ENCODE results near the gene SYNE2. TPM values are rescaled to one million over a fixed set of nuclear protein-coding genes. Genes with fewer than 3 reads are reported as not detected.

SYNE2 gene
- total RNA-seq, 1 experiment from 2014 or later, result 67.4 TPM

GRCh38 chr14:64159588-64159987 is 306.8 kb downstream of the SYNE2 start:
- DNase-seq (ENCODE audit: unreplicated experiment), result no peak
- H3K36me3 Mint-ChIP-seq (ENCODE audit: insufficient read depth, unreplicated experiment), result peaks cover 89% of the 10 kb centered on the region
- no peaks in the 10 kb centered on the region for H3K27me3 Mint-ChIP-seq (ENCODE audit: insufficient read depth, unreplicated experiment)
- intact Hi-C loops (cut with micrococcal nuclease), result no loop called here
- H3K27ac Mint-ChIP-seq (ENCODE audit: low read depth, unreplicated experiment), result no peak overlapping the region
- CTCF ChIA-PET, result interaction anchor here (0.6 kb wide), 1 partner anchor 183 kb away, joined by 4 read pairs; no protein-coding TSS in a partner anchor
- no TSS peak for BruUV-seq (replicated peaks)
- POLR2A ChIA-PET, result interaction anchor here (0.7 kb wide), 1 partner anchor 351 kb away, joined by 3 read pairs; no protein-coding TSS in a partner anchor
- H3K9me3 Mint-ChIP-seq (ENCODE audit: unreplicated experiment), result no peaks in the 10 kb centered on the region
- H3K4me1 Mint-ChIP-seq (ENCODE audit: insufficient read depth, unreplicated experiment), result peaks cover 5% of the 10 kb centered on the region
- H3K4me3 Mint-ChIP-seq (ENCODE audit: unreplicated experiment), result no peak overlapping the region
- TF ChIP-seq CTCF (IDR thresholded peaks at IDR 0.05; ENCODE audit: unreplicated experiment), result no peak

- TF ChIP-seq CTCF (IDR thresholded peaks at IDR 0.05; ENCODE audit: unreplicated experiment), result no peak
- ChIA-PET POLR2A (no interaction called here), CTCF (no interaction called here)
- H3K4me3 Mint-ChIP-seq (ENCODE audit: unreplicated experiment), result no peak overlapping the region
- no peak overlapping the region for H3K27ac Mint-ChIP-seq (ENCODE audit: low read depth, unreplicated experiment)
- no peaks in the 10 kb centered on the region for H3K9me3 Mint-ChIP-seq (ENCODE audit: unreplicated experiment)
- DNase-seq (ENCODE audit: unreplicated experiment), result no peak
- H3K4me1 Mint-ChIP-seq (ENCODE audit: insufficient read depth, unreplicated experiment), result no peaks in the 10 kb centered on the region
- H3K27me3 Mint-ChIP-seq (ENCODE audit: insufficient read depth, unreplicated experiment), result no peaks in the 10 kb centered on the region
- BruUV-seq (replicated peaks), result no TSS peak
- intact Hi-C loops (cut with micrococcal nuclease), result no loop called here
- H3K36me3 Mint-ChIP-seq (ENCODE audit: insufficient read depth, unreplicated experiment), result peaks cover 89% of the 10 kb centered on the region
Measured at GRCh38 chr14:64170181-64170580, 317.4 kb downstream of the SYNE2 start.

GRCh38 chr14:64174922-64175782 is 322.3 kb downstream of the SYNE2 start:
- intact Hi-C loops (cut with micrococcal nuclease), result no loop called here
- H3K36me3 Mint-ChIP-seq (ENCODE audit: insufficient read depth, unreplicated experiment), result peaks cover 84% of the 10 kb centered on the region
- POLR2A ChIA-PET, result interaction anchor here (0.6 kb wide), 1 partner anchor 1110 kb away, joined by 3 read pairs; no protein-coding TSS in a partner anchor
- DNase-seq (ENCODE audit: unreplicated experiment), result no peak
- TF ChIP-seq CTCF (IDR thresholded peaks at IDR 0.05; ENCODE audit: unreplicated experiment), result no peak
- H3K9me3 Mint-ChIP-seq (ENCODE audit: unreplicated experiment), result no peaks in the 10 kb centered on the region
- H3K4me3 Mint-ChIP-seq (ENCODE audit: unreplicated experiment), result no peak overlapping the region
- no peaks in the 10 kb centered on the region for H3K4me1 Mint-ChIP-seq (ENCODE audit: insufficient read depth, unreplicated experiment)
- no peak overlapping the region for H3K27ac Mint-ChIP-seq (ENCODE audit: low read depth, unreplicated experiment)
- H3K27me3 Mint-ChIP-seq (ENCODE audit: insufficient read depth, unreplicated experiment), result no peaks in the 10 kb centered on the region
- no TSS peak for BruUV-seq (replicated peaks)
- CTCF ChIA-PET, result interaction anchor here (0.8 to 1.1 kb wide), 4 partner anchors 10 to 399 kb away, joined by 3 to 5 read pairs (median 3); no protein-coding TSS in a partner anchor

GRCh38 chr14:64176330-64176729 is 323.5 kb downstream of the SYNE2 start:
- no peak for TF ChIP-seq CTCF (IDR thresholded peaks at IDR 0.05; ENCODE audit: unreplicated experiment)
- BruUV-seq (replicated peaks), result no TSS peak
- no peak overlapping the region for H3K27ac Mint-ChIP-seq (ENCODE audit: low read depth, unreplicated experiment)
- ChIA-PET CTCF (no interaction called here), POLR2A (no interaction called here)
- peaks cover 90% of the 10 kb centered on the region for H3K36me3 Mint-ChIP-seq (ENCODE audit: insufficient read depth, unreplicated experiment)
- intact Hi-C loops (cut with micrococcal nuclease), result no loop called here
- no peaks in the 10 kb centered on the region for H3K27me3 Mint-ChIP-seq (ENCODE audit: insufficient read depth, unreplicated experiment)
- no peaks in the 10 kb centered on the region for H3K9me3 Mint-ChIP-seq (ENCODE audit: unreplicated experiment)
- H3K4me1 Mint-ChIP-seq (ENCODE audit: insufficient read depth, unreplicated experiment), result no peaks in the 10 kb centered on the region
- no peak overlapping the region for H3K4me3 Mint-ChIP-seq (ENCODE audit: unreplicated experiment)
- DNase-seq (ENCODE audit: unreplicated experiment), result no peak

Data from MCF 10A (cell line).